Keratinocyte (primary cell): ENCODE results near the gene MYF6.

ENCODE experiments used
- CTCF ChIP-seq, 3 experiments: IDR thresholded peaks in 1 of 3; conservative IDR thresholded peaks in 1 of 3; optimal IDR thresholded peaks in 1 of 3; 2 replicates in 2 of 3; 3 replicates in 1 of 3; pipeline versions ENCODE3 to v1.5.1; 2011; ENCODE audit warnings: low read length in 3 of 3, mild to moderate bottlenecking in 3 of 3, moderate library complexity in 2 of 3, control low read depth in 1 of 3, inconsistent platforms in 1 of 3; ENCODE audit not compliant: insufficient read depth in 2 of 3; ENCODE audit errors: extremely low read depth in 1 of 3
- EZH2 ChIP-seq: IDR thresholded peaks from one replicate; pipeline ENCODE4 v1.6.1; 2012; ENCODE audit warnings: inconsistent platforms, mild to moderate bottlenecking, low read length, moderate library complexity

GRCh38 chr12:80714846-80715245, 7.4 kb downstream of the MYF6 start:
- TF ChIP-seq CTCF (optimal IDR thresholded peaks at IDR 0.05 in 1 of 3, IDR thresholded peaks at IDR 0.05 in 1 of 3, conservative IDR thresholded peaks at IDR 0.05 in 1 of 3; ENCODE audit: extremely low read depth in 1 of 3, insufficient read depth in 2 of 3, low read length in 3 of 3) (no peak), EZH2 (no peak)
